HG02759 (cell line): Measurements from ENCODE around the gene THEM4.

ENCODE experiments used
- ATAC-seq: cut with Tn5 transposase; IDR thresholded peaks from one replicate; pipeline ENCODE4 v1.9.1; 2021; ENCODE audit warnings: mild to moderate bottlenecking, moderate library complexity; ENCODE audit not compliant: unreplicated experiment

THEM4 gene

GRCh38 chr1:151839082-151839412, 70.3 kb downstream of the THEM4 start:
- ATAC-seq: no peak

GRCh38 chr1:151838222-151839081, 70.9 kb downstream of the THEM4 start:
- ATAC-seq: no peak

GRCh38 chr1:151837884-151838221, 71.5 kb downstream of the THEM4 start:
- ATAC-seq: no peak

GRCh38 chr1:151837197-151837596, 72.1 kb downstream of the THEM4 start:
- no peak for ATAC-seq

GRCh38 chr1:151835596-151835995, 73.7 kb downstream of the THEM4 start:
- ATAC-seq: no peak

- no peak for ATAC-seq
Observed at GRCh38 chr1:151834239-151834638, 75.1 kb downstream of the THEM4 start.

- ATAC-seq: no peak
Observed at GRCh38 chr1:151833172-151833900, 76.0 kb downstream of the THEM4 start.

GRCh38 chr1:151832318-151832980, 76.9 kb downstream of the THEM4 start:
- no peak for ATAC-seq

GRCh38 chr1:151831605-151832004, 77.7 kb downstream of the THEM4 start, which contains the start of gene RORC:
Gene RORC, minus strand, starts transcription at chr1:151831802. Its CDS starts 38 bp downstream, at chr1:151831764.
- no peak for ATAC-seq

- ATAC-seq: no peak
Observed at GRCh38 chr1:151831256-151831591, 78.1 kb downstream of the THEM4 start.

GRCh38 chr1:151830055-151830454, 79.3 kb downstream of the THEM4 start:
- ATAC-seq: no peak

- no peak for ATAC-seq
Observed at GRCh38 chr1:151829352-151830046, 79.8 kb downstream of the THEM4 start.

- ATAC-seq: no peak
Observed at GRCh38 chr1:151828921-151829320, 80.4 kb downstream of the THEM4 start.

GRCh38 chr1:151827853-151828252, 81.5 kb downstream of the THEM4 start:
- no peak for ATAC-seq

- no peak for ATAC-seq
Observed at GRCh38 chr1:151825751-151826660, 83.3 kb downstream of the THEM4 start.

- no peak for ATAC-seq
Observed at GRCh38 chr1:151825204-151825603, 84.1 kb downstream of the THEM4 start.
